HCT116 (cell line): ENCODE data around the gene GAD2. TPM values are rescaled to one million over a fixed set of nuclear protein-coding genes. Genes with fewer than 3 reads are reported as not detected.

Experiments
- ATAC-seq: fragments of 200-7000 bp; cut with Tn5 transposase; 2 replicates; pipeline ENCODE4 v1.9.1; 2020; ENCODE audit warnings: mild to moderate bottlenecking, moderate library complexity
- BruUV-seq: library from RNA; stranded (reverse); fragments of 400-500 nt; replicated peaks from 2 replicates; lab custom pipeline; 2021; lab: Mats Ljungman, UMichigan
- CTCF ChIA-PET: fragments of 300-600 bp; sonication (Branson Sonifier 250); formaldehyde crosslinking; loops from one replicate; lab custom pipeline; 2021; ENCODE audit warnings: antibody characterized with exemption; lab: Charles Lee
- POLR2A ChIA-PET: fragments of 300-600, 350-600 bp; sonication (Branson Sonifier 250); formaldehyde crosslinking; loops from one replicate; lab custom pipeline; 2021; ENCODE audit warnings: antibody characterized with exemption; lab: Charles Lee
- RAD21 ChIA-PET, 2 experiments: fragments of 300-600 bp; sonication (Branson Sonifier 250); formaldehyde crosslinking; loops; one replicate each; lab custom pipeline; 2023; ENCODE audit warnings: low total read pairs in 2 of 2; ENCODE audit not compliant: uncharacterized antibody in 2 of 2, unreplicated experiment in 2 of 2, low non-redundant PET in 1 of 2; lab: Charles Lee
- DNase-seq: peaks from one replicate; pipeline ENCODE4 v3.0.0-alpha.2; 2010; ENCODE audit warnings: low read depth, low spot score
- H2AFZ ChIP-seq: fragments of 200-600 bp; shearing (Covaris generic), sonication (generic); 2 replicates; pipeline ENCODE4 v1.6.1; 2017; ENCODE audit warnings: low read depth, mixed run types, mixed read lengths, antibody characterized with exemption, low read length; ENCODE audit not compliant: poor library complexity, severe bottlenecking
- H3K27ac ChIP-seq: 2 replicates; pipeline ENCODE4 v1.5.1; 2012; ENCODE audit warnings: low read depth, low read length
- H3K27me3 ChIP-seq: fragments of 200-600 bp; sonication (generic); 2 replicates; pipeline ENCODE4 v1.6.1; 2016; ENCODE audit warnings: mixed run types, low read length, mixed read lengths; ENCODE audit not compliant: insufficient read depth
- H3K36me3 ChIP-seq, 2 experiments: fragments of 200-500 bp in 1 of 2; fragments of 200-600 bp in 1 of 2; sonication (Bioruptor generic) in 1 of 2; sonication (generic) in 1 of 2; 2 replicates each; pipeline versions ENCODE4 v1.5.1 to v1.6.1; 2014 to 2016; ENCODE audit warnings: low read length in 2 of 2, inconsistent platforms in 1 of 2, mixed read lengths in 1 of 2, mixed run types in 1 of 2; ENCODE audit not compliant: insufficient read depth in 2 of 2, control insufficient read depth in 1 of 2
- H3K4me1 ChIP-seq, 2 experiments: fragments of 200-600 bp in 1 of 2; sonication (generic) in 1 of 2; 2 replicates each; pipeline versions ENCODE4 v1.5.1 to v1.6.1; 2012 to 2017; ENCODE audit warnings: low read length in 2 of 2, inconsistent platforms in 1 of 2, mild to moderate bottlenecking in 1 of 2, mixed read lengths in 1 of 2, mixed run types in 1 of 2, moderate library complexity in 1 of 2; ENCODE audit not compliant: insufficient read depth in 2 of 2, control insufficient read depth in 1 of 2
- H3K4me2 ChIP-seq: fragments of 200-600 bp; sonication (generic); 2 replicates; pipeline ENCODE4 v1.6.1; 2017; ENCODE audit warnings: mixed run types, low read length, mixed read lengths
- H3K4me3 ChIP-seq, 2 experiments: fragments of 200-600 bp in 1 of 2; sonication (generic) in 1 of 2; replicated peaks in 1 of 2; 2 replicates each; pipeline ENCODE4 v1.5.1; 2011 to 2016; ENCODE audit warnings: low read length in 2 of 2, control low read depth in 1 of 2, low read depth in 1 of 2, mild to moderate bottlenecking in 1 of 2, mixed read lengths in 1 of 2, mixed run types in 1 of 2
- H3K79me2 ChIP-seq: fragments of 200-600 bp; sonication (generic); 2 replicates; pipeline ENCODE4 v1.6.1; 2017; ENCODE audit warnings: mild to moderate bottlenecking, mixed run types, low read length, moderate library complexity, mixed read lengths; ENCODE audit not compliant: insufficient read depth
- H3K9ac ChIP-seq: fragments of 200-600 bp; sonication (generic); 2 replicates; pipeline ENCODE4 v1.6.1; 2016; ENCODE audit warnings: low read length, mixed read lengths
- H3K9me2 ChIP-seq: fragments of 200-600 bp; sonication (generic), shearing (Covaris generic); 2 replicates; pipeline ENCODE4 v1.6.1; 2017; ENCODE audit warnings: mixed run types, mild to moderate bottlenecking, moderate library complexity; ENCODE audit not compliant: insufficient read depth
- H3K9me3 ChIP-seq, 2 experiments: fragments of 200-500 bp in 1 of 2; fragments of 200-600 bp in 1 of 2; sonication (Bioruptor generic) in 1 of 2; sonication (generic) in 1 of 2; 2 replicates each; pipeline ENCODE4 v1.6.1; 2014 to 2017; ENCODE audit warnings: low read length in 2 of 2, mixed read lengths in 2 of 2, inconsistent platforms in 1 of 2, low read depth in 1 of 2, mild to moderate bottlenecking in 1 of 2, mixed run types in 1 of 2, moderate library complexity in 1 of 2; ENCODE audit not compliant: control insufficient read depth in 1 of 2, insufficient read depth in 1 of 2
- H4K20me1 ChIP-seq: fragments of 200-600 bp; sonication (generic), shearing (Covaris generic); 2 replicates; pipeline ENCODE4 v1.6.1; 2017; ENCODE audit warnings: mixed run types, mild to moderate bottlenecking, moderate library complexity; ENCODE audit not compliant: insufficient read depth
- CEBPB ChIP-seq: IDR thresholded peaks from 2 replicates; pipeline ENCODE4 v1.6.1; 2012; ENCODE audit warnings: low read depth
- EGR1 ChIP-seq: IDR thresholded peaks from 2 replicates; pipeline ENCODE4 v1.6.1; 2012; ENCODE audit warnings: low read depth
- ELF1 ChIP-seq: IDR thresholded peaks from 2 replicates; pipeline ENCODE4 v1.6.1; 2012; ENCODE audit warnings: low read depth, borderline replicate concordance
- EZH2 ChIP-seq: fragments of 200-600 bp; sonication (generic); IDR thresholded peaks from 2 replicates; pipeline ENCODE4 v1.6.1; 2017; ENCODE audit warnings: antibody characterized with exemption, mixed run types
- FOSL1 ChIP-seq: IDR thresholded peaks from 2 replicates; pipeline ENCODE4 v1.6.1; 2012; ENCODE audit warnings: low read depth
- POLR2A ChIP-seq: IDR thresholded peaks from 2 replicates; pipeline ENCODE4 v1.7.0; 2011; ENCODE audit warnings: borderline replicate concordance; ENCODE audit not compliant: insufficient read depth, insufficient read length; ENCODE audit errors: extremely low read depth
- POLR2AphosphoS5 ChIP-seq: IDR thresholded peaks from 2 replicates; pipeline ENCODE4 v1.6.1; 2011; ENCODE audit warnings: mild to moderate bottlenecking, low read depth, low read length, moderate library complexity
- SIN3A ChIP-seq: IDR thresholded peaks from 2 replicates; pipeline ENCODE4 v1.6.1; 2012; ENCODE audit warnings: low read depth
- SP1 ChIP-seq: IDR thresholded peaks from 2 replicates; pipeline ENCODE4 v1.6.1; 2012; ENCODE audit warnings: low read depth
- TCF7L2 ChIP-seq: IDR thresholded peaks from 2 replicates; pipeline ENCODE4 v1.7.0; 2011; ENCODE audit warnings: borderline replicate concordance, inconsistent platforms; ENCODE audit not compliant: insufficient read depth, insufficient read length; ENCODE audit errors: extremely low read depth
- YY1 ChIP-seq: IDR thresholded peaks from 2 replicates; pipeline ENCODE4 v1.6.1; 2011; ENCODE audit warnings: low read length, low read depth, moderate library complexity, mild to moderate bottlenecking; ENCODE audit not compliant: insufficient replicate concordance; ENCODE audit errors: extremely low read depth
- ZFX ChIP-seq: fragments of 450-650 bp; IDR thresholded peaks from 2 replicates; pipeline ENCODE4 v1.6.1; 2017
- intact Hi-C: fragments of 100-400 bp; cut with micrococcal nuclease; formaldehyde crosslinking; loops from 2 replicates; pipeline ENCODE4 v1.10.0; 2022
- total RNA-seq: library from RNA; stranded (reverse); gene quantifications from one replicate; pipeline ENCODE4 v1.2.1, GENCODE V29; 2021; ENCODE audit not compliant: unreplicated experiment
- TF ChIP-seq, protein P1 (sequence below): IDR thresholded peaks from 2 replicates; pipeline ENCODE4 v1.6.1; 2012

Gene GAD2
- total RNA-seq, 1 experiment from 2014 or later = not detected

DNA sequence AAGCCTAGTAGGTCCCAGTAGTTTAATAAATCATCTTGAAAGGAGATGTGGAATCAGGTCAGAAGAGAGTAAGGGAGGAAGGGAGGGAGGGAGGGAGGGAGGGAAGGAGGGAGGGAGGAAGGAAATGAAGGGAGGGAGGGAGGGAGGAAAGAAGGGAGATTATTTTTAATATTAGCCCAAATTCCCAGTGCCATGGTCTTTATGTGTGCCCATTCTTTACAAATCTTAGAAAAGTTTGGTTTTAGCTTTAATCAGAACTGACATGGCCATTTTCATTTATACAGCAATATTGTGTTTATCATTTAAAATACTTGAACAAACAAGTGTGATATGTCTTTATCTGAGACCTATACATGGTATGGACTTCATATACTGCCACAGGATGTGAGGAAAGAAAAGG lies 86.8 kb downstream of the GAD2 start:
- no peaks in the 10 kb centered on the region for H3K9me2 ChIP-seq
- no peak overlapping the region for H3K27ac ChIP-seq
- H3K4me3 ChIP-seq = no peak overlapping the region
- ChIA-PET RAD21 (no interaction called here), CTCF (interaction anchor here (0.6 kb wide), 1 partner anchor 14 kb away, joined by 3 read pairs; no protein-coding TSS in a partner anchor), POLR2A (no interaction called here)
- no peaks in the 10 kb centered on the region for H4K20me1 ChIP-seq
- no peaks in the 10 kb centered on the region for H3K9me3 ChIP-seq
- H3K4me1 ChIP-seq = no peaks in the 10 kb centered on the region
- ATAC-seq (no peak), DNase-seq (no peak)
- H3K79me2 ChIP-seq = no peaks in the 10 kb centered on the region
- TF ChIP-seq POLR2A = no peak
- H2AFZ ChIP-seq = no peak overlapping the region
- no peaks in the 10 kb centered on the region for H3K36me3 ChIP-seq
- intact Hi-C loops = no loop called here
- no peak overlapping the region for H3K9ac ChIP-seq
- peaks cover 22% of the 10 kb centered on the region; the same call in 1 of the 2 replicates for H3K27me3 ChIP-seq
- no TSS peak for BruUV-seq
- no peak overlapping the region for H3K4me2 ChIP-seq

DNA sequence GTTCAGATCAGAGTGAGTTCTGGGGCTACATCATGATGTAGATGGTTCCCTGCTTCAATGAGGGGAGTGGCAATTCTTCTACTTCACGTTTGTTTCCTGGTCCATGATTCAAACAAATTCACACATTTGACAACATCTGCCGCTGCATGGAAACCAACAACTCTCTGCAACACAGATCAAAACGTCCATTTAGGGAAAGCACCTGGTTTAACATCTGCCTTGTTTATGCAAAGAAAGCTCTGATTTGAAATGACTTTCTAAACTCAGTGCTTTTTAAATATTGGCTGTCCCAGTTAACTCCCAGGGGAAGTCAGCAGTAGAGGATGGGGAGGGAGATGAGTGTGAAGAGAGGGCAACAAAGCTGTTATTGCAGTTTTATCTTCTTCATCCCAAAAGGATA lies 93.8 kb downstream of the GAD2 start:
- BruUV-seq = no TSS peak
- Histone ChIP-seq H4K20me1 (no peaks in the 10 kb centered on the region), H2AFZ (no peak overlapping the region), H3K27me3 (peaks cover 44% of the 10 kb centered on the region; the same call in 1 of the 2 replicates), H3K9me3 (no peaks in the 10 kb centered on the region), H3K79me2 (no peaks in the 10 kb centered on the region), H3K9ac (no peak overlapping the region), H3K4me1 (no peaks in the 10 kb centered on the region; a peak in 1 of 4 replicates), H3K4me2 (no peak overlapping the region), H3K9me2 (no peaks in the 10 kb centered on the region), H3K27ac (no peak overlapping the region), H3K4me3 (no peak overlapping the region), H3K36me3 (no peaks in the 10 kb centered on the region)
- ATAC-seq (no peak), DNase-seq (no peak)
- CTCF ChIA-PET = no interaction called here
- POLR2A ChIA-PET = no interaction called here
- TF ChIP-seq EGR1 (no peak), SP1 (no peak), YY1 (no peak), TCF7L2 (no peak), POLR2AphosphoS5 (no peak), ELF1 (no peak), CEBPB (no peak), SIN3A (no peak), EZH2 (no peak), ZFX (no peak), FOSL1 (no peak)
- TF ChIP-seq, protein P1, sequence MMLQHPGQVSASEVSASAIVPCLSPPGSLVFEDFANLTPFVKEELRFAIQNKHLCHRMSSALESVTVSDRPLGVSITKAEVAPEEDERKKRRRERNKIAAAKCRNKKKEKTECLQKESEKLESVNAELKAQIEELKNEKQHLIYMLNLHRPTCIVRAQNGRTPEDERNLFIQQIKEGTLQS = no peak
- intact Hi-C loops = no loop called here
- RAD21 ChIA-PET = no interaction called here
